ENCODE measurements around the gene MRPL58. TPM values are rescaled to one million over a fixed set of nuclear protein-coding genes. Genes with fewer than 3 reads are reported as not detected.
A peak's percentile ranks its signal among the peaks of the same experiment; 100 is the strongest.

Gene MRPL58
- total RNA-seq, 1 experiment from 2014 or later = 41.0 TPM

DNA sequence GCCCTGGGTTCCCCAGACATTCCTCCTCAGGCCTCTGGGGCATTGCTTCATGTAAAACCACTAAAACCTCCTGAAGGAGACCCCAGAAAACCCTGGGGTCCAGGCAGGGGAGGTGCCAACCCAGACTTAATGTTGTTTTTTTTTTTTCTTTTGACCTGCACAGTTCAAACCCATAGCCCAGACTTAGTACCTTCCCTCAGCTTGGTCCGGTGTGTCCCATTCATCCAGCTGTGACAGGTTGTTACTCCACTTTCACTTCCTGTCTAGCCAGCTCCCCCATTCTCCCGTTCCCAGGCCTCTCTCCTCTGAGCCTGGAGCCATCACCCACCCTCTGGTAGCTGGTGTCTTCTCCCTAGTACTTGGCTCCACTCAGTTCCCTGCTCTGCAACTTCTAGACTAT, 20.2 kb upstream of the MRPL58 start:
- Histone ChIP-seq H3K79me2 (ENCODE audit: insufficient read depth, low read length) (peaks cover 10% of the 10 kb centered on the region; the same call in 1 of the 2 replicates), H3K27ac (ENCODE audit: insufficient read length, low read depth, low read length) (no peak overlapping the region), H3K4me1 (ENCODE audit: insufficient read depth, low read length) (no peaks in the 10 kb centered on the region; the same call in 1 of the 2 replicates), H3K14ac (ENCODE audit: insufficient read depth, low read length) (no peak overlapping the region), H3K9me3 (ENCODE audit: control insufficient read depth, low read depth, low read length) (no peaks in the 10 kb centered on the region), H4K20me1 (ENCODE audit: control insufficient read depth, insufficient read depth, insufficient read length) (no peaks in the 10 kb centered on the region), H2AK5ac (ENCODE audit: insufficient read length, low read length) (no peak overlapping the region), H2BK12ac (ENCODE audit: insufficient read length, low read depth, low read length) (no peak overlapping the region), H4K8ac (replicated peaks; ENCODE audit: insufficient read length, low read depth, low read length) (no peak overlapping the region), H3K56ac (ENCODE audit: insufficient read length, low read depth, low read length) (no peak overlapping the region), H3K18ac (ENCODE audit: insufficient read length, low read depth, low read length) (no peak overlapping the region), H3K27me3 (ENCODE audit: insufficient read depth, low read length) (no peaks in the 10 kb centered on the region), H4K5ac (ENCODE audit: insufficient read length, low read depth, low read length) (no peak overlapping the region), H3T11ph (ENCODE audit: low read length) (no peak overlapping the region), H3K9ac (ENCODE audit: extremely low read depth, insufficient read length, low read length) (no peak overlapping the region), H3K79me1 (ENCODE audit: insufficient read depth, low read depth, low read length, poor library complexity, severe bottlenecking) (peaks cover 8% of the 10 kb centered on the region), H2BK5ac (ENCODE audit: insufficient read length, low read length) (no peak overlapping the region), H3K23ac (ENCODE audit: insufficient read length, low read depth, low read length) (no peak overlapping the region), H3K4me2 (ENCODE audit: insufficient read depth, insufficient read length, low read length) (no peak overlapping the region), H2BK15ac (ENCODE audit: low read depth, low read length) (no peak overlapping the region), H2BK120ac (ENCODE audit: low read depth, low read length, poor library complexity, severe bottlenecking) (no peak overlapping the region), H2BK20ac (ENCODE audit: low read depth, low read length, poor library complexity, severe bottlenecking) (no peak overlapping the region), H4K91ac (ENCODE audit: insufficient read length, low read depth, low read length) (no peak overlapping the region), H3K23me2 (ENCODE audit: insufficient read length, low read depth, low read length, poor library complexity, severe bottlenecking) (peaks cover 9% of the 10 kb centered on the region), H2AFZ (ENCODE audit: low read length) (no peak overlapping the region), H3K4ac (ENCODE audit: low read depth, low read length) (no peak overlapping the region)
- Mint-ChIP-seq H3K27me3 (ENCODE audit: low read depth) (no peaks in the 10 kb centered on the region), H3K27ac (peak overlapping the region; percentile 39 to 68 (median 56); a peak in 4 of 7 replicates), H3K36me3 (ENCODE audit: insufficient read depth in 1 of 3, low read depth in 3 of 3) (peaks cover 0 to 2% (median 0%) of the 10 kb centered on the region in 3 experiments; a peak in 1 of 7 replicates), H3K4me3 (no peak overlapping the region), H3K9me3 (no peaks in the 10 kb centered on the region; a peak in 1 of 5 replicates), H3K4me1 (peaks cover 9 to 12% of the 10 kb centered on the region in 2 experiments)
- no CpG with 5 or more reads among the region's 2 CpGs for WGBS (ENCODE audit: extremely low coverage, insufficient read length, low lambda C conversion rate)
- DNase-seq = no peak
- TF ChIP-seq, protein P1, sequence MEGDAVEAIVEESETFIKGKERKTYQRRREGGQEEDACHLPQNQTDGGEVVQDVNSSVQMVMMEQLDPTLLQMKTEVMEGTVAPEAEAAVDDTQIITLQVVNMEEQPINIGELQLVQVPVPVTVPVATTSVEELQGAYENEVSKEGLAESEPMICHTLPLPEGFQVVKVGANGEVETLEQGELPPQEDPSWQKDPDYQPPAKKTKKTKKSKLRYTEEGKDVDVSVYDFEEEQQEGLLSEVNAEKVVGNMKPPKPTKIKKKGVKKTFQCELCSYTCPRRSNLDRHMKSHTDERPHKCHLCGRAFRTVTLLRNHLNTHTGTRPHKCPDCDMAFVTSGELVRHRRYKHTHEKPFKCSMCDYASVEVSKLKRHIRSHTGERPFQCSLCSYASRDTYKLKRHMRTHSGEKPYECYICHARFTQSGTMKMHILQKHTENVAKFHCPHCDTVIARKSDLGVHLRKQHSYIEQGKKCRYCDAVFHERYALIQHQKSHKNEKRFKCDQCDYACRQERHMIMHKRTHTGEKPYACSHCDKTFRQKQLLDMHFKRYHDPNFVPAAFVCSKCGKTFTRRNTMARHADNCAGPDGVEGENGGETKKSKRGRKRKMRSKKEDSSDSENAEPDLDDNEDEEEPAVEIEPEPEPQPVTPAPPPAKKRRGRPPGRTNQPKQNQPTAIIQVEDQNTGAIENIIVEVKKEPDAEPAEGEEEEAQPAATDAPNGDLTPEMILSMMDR (conservative IDR thresholded peaks at IDR 0.05) = no peak
